Activated CD8-positive, alpha-beta T cell treated with anti-CD3 and anti-CD28 coated beads for 36 hours (primary cell): ENCODE data around the gene WASF1. TPM values are rescaled to one million over a fixed set of nuclear protein-coding genes. Genes with fewer than 3 reads are reported as not detected.
"Not testable (repeated sequence)": the region's sequence is repeated elsewhere in the genome, so short reads cannot be mapped to it uniquely, and the experiment has no call there.

Source experiments
- ATAC-seq: fragments of 200-7000 bp; cut with Tn5 transposase; one replicate; pipeline ENCODE4 v1.10.0; 2021; ENCODE audit warnings: mild to moderate bottlenecking, moderate library complexity
- CTCF ChIA-PET: fragments of 350-600 bp; sonication (Branson Sonifier 250); formaldehyde crosslinking; loops from one replicate; lab custom pipeline; 2021; ENCODE audit warnings: antibody characterized with exemption; lab: Charles Lee
- POLR2A ChIA-PET: fragments of 350-600 bp; sonication (Branson Sonifier 250); formaldehyde crosslinking; loops from one replicate; lab custom pipeline; 2021; ENCODE audit warnings: antibody characterized with exemption; lab: Charles Lee
- DNase-seq: peaks from one replicate; pipeline ENCODE4 v3.0.0-alpha.2; 2020
- H3K27ac Mint-ChIP-seq: one replicate; pipeline ENCODE4 v1.8.0; 2021; ENCODE audit warnings: mild to moderate bottlenecking, mixed read lengths
- H3K27me3 Mint-ChIP-seq: one replicate; pipeline ENCODE4 v1.8.0; 2021; ENCODE audit warnings: mixed read lengths
- H3K36me3 Mint-ChIP-seq: one replicate; pipeline ENCODE4 v1.8.0; 2021; ENCODE audit warnings: low read depth, mixed read lengths
- H3K4me1 Mint-ChIP-seq: one replicate; pipeline ENCODE4 v1.8.0; 2021; ENCODE audit warnings: low read depth, mixed read lengths
- H3K4me3 Mint-ChIP-seq: one replicate; pipeline ENCODE4 v1.8.0; 2021; ENCODE audit warnings: mild to moderate bottlenecking, moderate library complexity, mixed read lengths
- H3K9me3 Mint-ChIP-seq: one replicate; pipeline ENCODE4 v1.8.0; 2021; ENCODE audit warnings: mixed read lengths
- intact Hi-C: fragments of 100-400 bp; cut with micrococcal nuclease; formaldehyde crosslinking; loops from one replicate; pipeline ENCODE4 v1.10.0; 2022
- total RNA-seq, 2 experiments: library from RNA; stranded (reverse); gene quantifications; one replicate each; pipeline ENCODE4 v1.2.3, GENCODE V29; 2021
- TF ChIP-seq, protein P1 (sequence below): fragments of 200-600 bp; IDR thresholded peaks from one replicate; pipeline ENCODE4 v1.8.0; 2022; ENCODE audit warnings: antibody characterized with exemption, mild to moderate bottlenecking

WASF1 gene
- total RNA-seq, 2 experiments from 2014 or later: 4.6 to 4.8 TPM

DNA sequence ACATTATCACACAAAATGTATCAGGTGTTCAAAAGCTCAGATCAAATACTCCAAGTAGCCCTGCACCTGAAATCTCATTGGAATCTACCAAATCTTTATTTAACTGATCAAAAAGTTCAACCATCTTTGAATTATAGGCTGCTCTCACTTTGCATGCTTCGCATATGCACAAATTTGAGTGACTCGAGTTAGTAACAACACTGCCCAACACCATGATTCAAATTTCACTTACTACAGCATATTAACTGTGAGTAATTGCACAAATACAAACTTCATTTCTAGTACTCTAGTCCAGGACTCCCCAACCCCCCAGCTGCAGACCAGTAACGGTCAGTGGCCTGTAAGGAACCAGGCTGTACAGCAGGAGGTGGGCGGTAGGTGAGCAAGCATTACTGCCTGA is 51.1 kb downstream of the WASF1 start:
- Mint-ChIP-seq H3K36me3 (no peaks in the 10 kb centered on the region), H3K9me3 (peaks cover 5% of the 10 kb centered on the region), H3K27me3 (no peaks in the 10 kb centered on the region), H3K4me3 (no peak overlapping the region), H3K4me1 (no peaks in the 10 kb centered on the region), H3K27ac (no peak overlapping the region)
- intact Hi-C loops: no loop called here
- ChIA-PET POLR2A (no interaction called here), CTCF (no interaction called here)
- ATAC-seq (no peak), DNase-seq (no peak)
- TF ChIP-seq, protein P1, sequence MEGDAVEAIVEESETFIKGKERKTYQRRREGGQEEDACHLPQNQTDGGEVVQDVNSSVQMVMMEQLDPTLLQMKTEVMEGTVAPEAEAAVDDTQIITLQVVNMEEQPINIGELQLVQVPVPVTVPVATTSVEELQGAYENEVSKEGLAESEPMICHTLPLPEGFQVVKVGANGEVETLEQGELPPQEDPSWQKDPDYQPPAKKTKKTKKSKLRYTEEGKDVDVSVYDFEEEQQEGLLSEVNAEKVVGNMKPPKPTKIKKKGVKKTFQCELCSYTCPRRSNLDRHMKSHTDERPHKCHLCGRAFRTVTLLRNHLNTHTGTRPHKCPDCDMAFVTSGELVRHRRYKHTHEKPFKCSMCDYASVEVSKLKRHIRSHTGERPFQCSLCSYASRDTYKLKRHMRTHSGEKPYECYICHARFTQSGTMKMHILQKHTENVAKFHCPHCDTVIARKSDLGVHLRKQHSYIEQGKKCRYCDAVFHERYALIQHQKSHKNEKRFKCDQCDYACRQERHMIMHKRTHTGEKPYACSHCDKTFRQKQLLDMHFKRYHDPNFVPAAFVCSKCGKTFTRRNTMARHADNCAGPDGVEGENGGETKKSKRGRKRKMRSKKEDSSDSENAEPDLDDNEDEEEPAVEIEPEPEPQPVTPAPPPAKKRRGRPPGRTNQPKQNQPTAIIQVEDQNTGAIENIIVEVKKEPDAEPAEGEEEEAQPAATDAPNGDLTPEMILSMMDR: no peak

DNA sequence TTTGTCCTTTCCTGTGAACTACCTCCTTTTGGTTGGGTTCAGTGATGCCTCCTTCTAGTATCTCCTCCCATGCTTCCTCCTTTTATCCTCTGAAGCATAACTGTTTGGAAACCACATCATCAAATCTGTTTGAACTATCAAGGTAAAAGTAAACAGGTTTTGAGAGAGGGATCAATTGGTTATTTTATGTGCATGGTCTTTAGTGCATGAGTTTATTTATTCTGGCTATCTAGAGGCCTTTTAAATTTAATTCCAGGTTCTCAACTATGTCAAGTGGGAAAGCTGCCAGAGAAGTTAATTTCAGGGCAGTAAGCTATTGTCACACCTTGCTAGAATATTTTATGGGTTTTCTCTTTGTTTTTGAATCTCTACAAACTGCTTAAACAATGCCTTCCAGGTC is 54.1 kb downstream of the WASF1 start:
- H3K9me3 Mint-ChIP-seq: no peaks in the 10 kb centered on the region
- H3K4me1 Mint-ChIP-seq: no peaks in the 10 kb centered on the region
- H3K4me3 Mint-ChIP-seq: no peak overlapping the region
- H3K27me3 Mint-ChIP-seq: no peaks in the 10 kb centered on the region
- peaks cover 4% of the 10 kb centered on the region for H3K36me3 Mint-ChIP-seq
- intact Hi-C loops: no loop called here
- ATAC-seq: no peak
- DNase-seq: no peak
- POLR2A ChIA-PET: no interaction called here
- TF ChIP-seq, protein P1: no peak
- no peak overlapping the region for H3K27ac Mint-ChIP-seq
- CTCF ChIA-PET: no interaction called here

DNA sequence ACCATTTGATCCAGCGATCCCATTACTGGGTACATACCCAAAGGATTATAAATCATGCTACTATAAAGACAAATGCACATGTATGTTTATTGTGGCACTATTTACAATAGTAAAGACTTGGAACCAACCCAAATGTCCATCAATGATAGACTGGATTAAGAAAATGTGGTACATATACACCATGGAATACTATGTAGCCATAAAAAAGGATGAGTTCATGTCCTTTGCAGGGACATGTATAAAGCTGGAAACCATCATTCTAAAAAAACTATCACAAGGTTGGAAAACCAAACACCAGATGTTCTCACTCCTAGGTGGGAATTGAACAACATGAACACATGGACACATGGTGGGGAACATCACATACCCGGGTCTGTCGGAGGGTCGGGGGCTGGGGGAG is 57.8 kb downstream of the WASF1 start:
- intact Hi-C loops, DNase-seq, H3K27ac Mint-ChIP-seq, ATAC-seq, POLR2A ChIA-PET, CTCF ChIA-PET, H3K36me3 Mint-ChIP-seq, H3K4me3 Mint-ChIP-seq, H3K4me1 Mint-ChIP-seq, H3K9me3 Mint-ChIP-seq, H3K27me3 Mint-ChIP-seq: not testable (repeated sequence)

DNA sequence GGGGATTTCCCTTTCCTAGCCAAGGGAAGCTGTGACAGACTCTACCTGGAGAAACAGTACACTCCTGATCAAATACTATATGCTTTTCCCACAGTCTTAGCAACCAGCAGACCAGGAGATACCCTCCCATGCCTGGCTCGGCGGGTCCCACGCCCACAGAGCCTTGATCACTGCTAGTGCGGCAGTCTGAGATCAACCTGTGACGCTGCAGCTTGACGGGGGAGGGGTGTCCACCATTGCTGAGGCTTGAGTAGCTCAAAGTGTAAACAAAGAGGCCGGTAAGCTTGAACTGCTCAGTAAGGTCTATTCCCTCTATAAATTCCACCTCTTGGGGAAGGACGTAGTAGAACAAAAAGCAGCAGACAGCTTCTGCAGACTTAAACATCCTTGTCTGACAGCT is 63.2 kb downstream of the WASF1 start:
- no peak overlapping the region for H3K27ac Mint-ChIP-seq
- peaks cover 4% of the 10 kb centered on the region for H3K36me3 Mint-ChIP-seq
- ATAC-seq (no peak), DNase-seq (no peak)
- intact Hi-C loops: no loop called here
- TF ChIP-seq, protein P1: no peak
- peaks cover 1% of the 10 kb centered on the region for H3K27me3 Mint-ChIP-seq
- H3K9me3 Mint-ChIP-seq: peaks cover 3% of the 10 kb centered on the region
- no peak overlapping the region for H3K4me3 Mint-ChIP-seq
- POLR2A ChIA-PET: no interaction called here
- no peaks in the 10 kb centered on the region for H3K4me1 Mint-ChIP-seq
- CTCF ChIA-PET: interaction anchor here (0.9 kb wide), 1 partner anchor 275 kb away, joined by 3 read pairs; no protein-coding TSS in a partner anchor

DNA sequence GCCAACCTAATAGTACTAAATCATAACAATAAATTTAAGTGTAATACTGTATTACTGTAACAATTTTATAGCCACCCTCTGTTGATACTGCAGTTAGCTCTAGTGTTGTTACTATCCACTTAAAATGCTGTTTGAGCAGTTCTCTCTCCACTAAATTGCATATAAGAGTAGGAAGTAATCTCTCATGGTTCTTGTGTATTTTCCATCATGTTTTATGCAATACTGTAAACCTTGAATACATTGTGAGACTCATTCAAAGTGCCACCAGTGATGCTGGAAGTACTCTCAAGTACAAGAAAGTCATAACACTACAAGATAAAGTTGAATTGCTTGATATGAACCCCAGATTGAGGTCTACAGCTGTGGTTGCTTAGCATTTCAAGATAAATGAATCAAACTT is 65.5 kb downstream of the WASF1 start:
- intact Hi-C loops: no loop called here
- ChIA-PET POLR2A (no interaction called here), CTCF (interaction anchor here (1.2 kb wide), 1 partner anchor 74 kb away, joined by 4 read pairs; no protein-coding TSS in a partner anchor)
- ATAC-seq (no peak), DNase-seq (no peak)
- H3K27me3 Mint-ChIP-seq: peaks cover 1% of the 10 kb centered on the region
- TF ChIP-seq, protein P1: no peak
- H3K9me3 Mint-ChIP-seq: peaks cover 3% of the 10 kb centered on the region
- peaks cover 2% of the 10 kb centered on the region for H3K36me3 Mint-ChIP-seq
- no peak overlapping the region for H3K4me3 Mint-ChIP-seq
- H3K27ac Mint-ChIP-seq: no peak overlapping the region
- no peaks in the 10 kb centered on the region for H3K4me1 Mint-ChIP-seq

DNA sequence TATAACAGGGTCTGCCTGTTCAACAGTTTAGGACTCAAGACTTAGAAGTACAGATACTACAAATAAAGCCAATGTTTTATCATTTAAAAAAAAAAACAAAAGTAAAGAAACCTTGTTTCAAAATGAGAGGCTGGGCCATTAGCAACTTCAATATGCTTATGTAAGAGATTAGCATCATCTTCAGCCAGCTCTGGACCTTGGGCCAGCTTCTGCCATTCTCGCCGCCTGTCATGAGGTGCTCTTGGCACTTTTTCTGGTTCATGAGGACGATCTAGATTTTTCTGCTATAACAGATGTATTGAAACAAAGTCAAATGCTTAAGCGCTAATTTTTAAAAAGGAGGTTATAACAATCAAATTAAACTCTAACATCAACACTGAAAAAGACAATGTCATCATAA is 74.2 kb downstream of the WASF1 start:
- CTCF ChIA-PET: interaction anchor here (1.2 kb wide), 1 partner anchor 73 kb away, joined by 3 read pairs; no protein-coding TSS in a partner anchor
- no peak for DNase-seq
- H3K4me3 Mint-ChIP-seq: no peak overlapping the region
- H3K36me3 Mint-ChIP-seq: no peaks in the 10 kb centered on the region
- no peaks in the 10 kb centered on the region for H3K27me3 Mint-ChIP-seq
- no peak for ATAC-seq
- no peaks in the 10 kb centered on the region for H3K9me3 Mint-ChIP-seq
- intact Hi-C loops: no loop called here
- no peak overlapping the region for H3K27ac Mint-ChIP-seq
- POLR2A ChIA-PET: no interaction called here
- TF ChIP-seq, protein P1: no peak
- no peaks in the 10 kb centered on the region for H3K4me1 Mint-ChIP-seq
